Dermis blood vessel endothelial cell (primary cell): ENCODE measurements around the gene INSR. TPM values are rescaled to one million over a fixed set of nuclear protein-coding genes. Genes with fewer than 3 reads are reported as not detected.
A peak's percentile ranks its signal among the peaks of the same experiment; 100 is the strongest.

Experiments
- DNase-seq: peaks from one replicate; pipeline ENCODE4 v3.0.0; 2010
- total RNA-seq: library from RNA; depleted of rRNA; stranded (reverse); fragments of >200 nt; gene quantifications from 2 replicates; pipeline ENCODE4 v1.2.3, GENCODE V29; 2014

The INSR gene
- total RNA-seq, 1 donor from 2014 or later: 76.2 TPM

DNA sequence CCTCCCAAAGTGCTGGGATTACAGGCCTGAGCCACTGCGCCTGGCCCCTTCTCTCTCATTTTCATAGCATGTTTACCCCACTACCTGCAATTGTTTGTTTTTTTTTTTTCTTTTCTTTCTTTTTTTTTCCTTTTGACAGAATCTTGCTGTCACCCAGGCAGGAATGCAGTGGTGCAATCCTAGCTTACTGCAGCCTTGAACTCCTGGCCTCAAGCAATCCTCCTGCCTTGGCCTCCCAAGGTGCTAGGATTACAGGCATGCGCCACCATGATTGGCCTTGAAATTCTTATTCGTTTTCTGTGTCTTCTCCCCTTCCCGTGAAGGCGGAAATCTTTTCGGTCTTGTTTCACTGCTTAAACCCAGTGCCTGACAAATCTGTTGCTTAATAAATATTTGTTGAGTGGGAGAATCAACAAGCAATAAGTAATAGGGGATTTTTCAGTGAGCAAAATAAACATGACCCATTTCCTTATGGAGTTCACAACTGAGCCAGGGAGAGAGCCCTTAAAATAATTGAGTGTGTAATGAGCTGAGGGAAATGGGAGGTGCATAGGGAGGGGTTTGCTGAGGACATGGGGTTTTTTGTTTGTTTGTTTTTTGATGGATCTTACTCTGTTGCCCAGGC, 1.8 kb upstream of the INSR start:
- no peak for DNase-seq

- peak; percentile 63 for DNase-seq
Measured at GRCh38 chr19:7294558-7295212, 471 bp upstream of the INSR start.

- peak; percentile 7 for DNase-seq
Measured at GRCh38 chr19:7292950-7293761, 1.1 kb downstream of the INSR start.

DNA sequence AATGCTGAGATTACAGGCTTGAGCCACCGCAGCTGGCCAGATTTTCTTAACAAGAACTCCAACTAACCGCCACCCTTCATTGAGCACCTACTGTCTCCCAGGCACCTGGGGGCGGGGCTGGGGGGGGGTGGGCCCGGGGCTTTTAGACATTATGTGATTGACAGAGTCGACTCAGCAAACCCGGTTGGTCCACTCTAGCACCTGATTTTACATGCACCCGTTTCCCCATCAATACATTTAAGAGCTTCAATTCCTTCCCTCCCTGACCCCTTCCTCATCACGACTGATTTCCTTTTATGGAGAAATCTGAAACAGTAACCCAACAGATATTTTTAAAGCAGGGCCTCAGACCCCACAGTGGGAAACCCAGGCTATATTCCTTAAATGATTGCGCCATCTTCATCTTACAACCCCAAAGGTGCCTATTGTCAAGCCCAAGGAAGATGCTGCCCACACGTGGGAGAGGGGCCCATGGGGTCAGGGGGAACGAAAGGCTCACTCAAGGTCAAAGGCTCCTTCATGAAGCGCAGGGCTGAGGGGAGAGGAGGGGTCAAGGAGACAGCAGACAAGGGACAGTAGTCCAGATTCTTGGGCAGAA, 1.8 kb downstream of the INSR start:
- no peak for DNase-seq

GRCh38 chr19:7288977-7289376, 5.2 kb downstream of the INSR start:
- DNase-seq: no peak

DNA sequence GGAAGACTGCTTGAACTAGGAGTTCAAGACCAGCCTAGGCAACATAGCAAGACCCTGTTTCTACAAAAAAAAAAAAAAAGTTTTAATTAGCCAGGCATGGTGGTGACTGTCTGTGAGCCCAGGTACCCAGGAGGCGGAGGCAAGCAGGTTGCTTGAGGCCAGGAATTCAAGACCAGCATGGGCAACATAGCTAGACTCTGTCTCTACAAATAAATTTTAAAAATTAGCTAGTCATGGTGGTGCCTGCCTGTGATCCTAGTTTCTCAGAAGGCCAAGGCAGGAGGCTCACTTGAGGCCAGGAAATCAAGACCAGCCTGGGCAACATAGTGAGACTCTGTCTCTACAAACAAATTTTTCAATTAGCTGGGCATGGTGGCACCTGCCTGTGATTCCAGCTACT, 6.1 kb downstream of the INSR start:
- DNase-seq: no peak

- DNase-seq: no peak
Measured at GRCh38 chr19:7287722-7288121, 6.5 kb downstream of the INSR start.

DNA sequence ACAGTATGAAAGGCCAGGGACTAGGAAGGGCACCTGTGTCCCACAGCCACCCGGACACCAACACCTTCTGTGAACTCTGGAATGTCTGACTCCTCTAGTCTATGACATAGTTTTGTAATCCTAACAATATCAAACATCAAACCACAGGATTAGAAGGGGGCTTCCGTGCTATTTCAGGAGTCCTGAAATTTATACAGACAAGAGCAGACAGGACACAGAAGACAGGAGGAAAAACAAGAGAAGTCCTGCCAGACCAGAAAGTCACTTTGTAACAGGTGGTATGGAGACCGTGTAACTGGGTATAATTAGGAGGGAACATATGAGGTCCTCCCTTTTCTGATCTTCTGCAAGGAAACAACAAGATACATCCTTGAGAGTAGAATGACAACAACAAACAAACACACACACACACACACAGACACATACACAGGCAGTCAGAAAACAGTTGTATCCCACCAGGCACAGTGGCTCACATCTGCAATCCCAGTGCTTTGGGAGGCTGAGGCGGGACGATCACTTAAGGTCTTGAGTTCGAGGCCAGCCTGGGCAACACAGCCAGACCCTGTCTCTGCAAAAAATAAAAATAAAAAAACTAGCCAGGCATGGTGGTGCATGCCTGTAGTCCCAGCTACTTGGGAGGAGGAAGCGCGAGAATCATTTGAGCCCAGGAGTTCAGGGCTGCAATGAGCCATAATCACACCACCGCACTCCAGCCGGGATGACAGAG, 13.1 kb downstream of the INSR start:
- no peak for DNase-seq

DNA sequence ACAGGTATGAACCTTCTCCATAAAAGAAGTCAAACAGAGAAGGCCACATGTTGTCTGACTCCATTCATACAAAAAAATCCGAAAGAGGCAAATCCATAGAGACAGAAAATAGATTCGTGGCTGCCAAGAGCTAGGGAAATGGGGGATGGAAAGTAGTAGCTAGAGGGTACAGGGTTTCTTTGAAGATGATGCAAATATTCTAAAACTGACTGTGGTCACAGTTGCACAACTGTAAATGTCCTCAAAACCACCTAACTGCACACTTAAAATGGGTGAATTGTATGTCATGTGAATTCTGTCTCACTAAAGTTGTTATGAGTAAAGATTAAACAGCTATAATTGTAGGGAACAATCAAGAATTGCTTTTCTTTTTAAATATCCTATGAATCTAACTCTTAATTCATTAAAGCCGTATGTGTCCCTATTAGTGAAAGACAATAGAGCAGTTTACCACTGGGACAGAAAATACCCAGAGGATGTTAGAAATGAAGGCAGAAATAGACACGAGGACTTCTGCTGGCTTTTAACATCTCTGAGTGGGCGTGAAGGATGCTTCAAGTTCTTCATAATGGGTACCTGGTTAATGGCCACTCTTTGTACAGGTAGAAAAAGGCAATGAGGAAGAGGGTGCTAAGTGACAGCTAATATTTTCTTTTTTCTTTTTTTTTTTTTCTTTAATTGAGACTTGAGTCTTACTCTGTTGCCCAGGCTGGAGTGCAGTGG, 21.2 kb downstream of the INSR start:
- DNase-seq: no peak

GRCh38 chr19:7268705-7269098, 25.5 kb downstream of the INSR start:
- DNase-seq: no peak

DNA sequence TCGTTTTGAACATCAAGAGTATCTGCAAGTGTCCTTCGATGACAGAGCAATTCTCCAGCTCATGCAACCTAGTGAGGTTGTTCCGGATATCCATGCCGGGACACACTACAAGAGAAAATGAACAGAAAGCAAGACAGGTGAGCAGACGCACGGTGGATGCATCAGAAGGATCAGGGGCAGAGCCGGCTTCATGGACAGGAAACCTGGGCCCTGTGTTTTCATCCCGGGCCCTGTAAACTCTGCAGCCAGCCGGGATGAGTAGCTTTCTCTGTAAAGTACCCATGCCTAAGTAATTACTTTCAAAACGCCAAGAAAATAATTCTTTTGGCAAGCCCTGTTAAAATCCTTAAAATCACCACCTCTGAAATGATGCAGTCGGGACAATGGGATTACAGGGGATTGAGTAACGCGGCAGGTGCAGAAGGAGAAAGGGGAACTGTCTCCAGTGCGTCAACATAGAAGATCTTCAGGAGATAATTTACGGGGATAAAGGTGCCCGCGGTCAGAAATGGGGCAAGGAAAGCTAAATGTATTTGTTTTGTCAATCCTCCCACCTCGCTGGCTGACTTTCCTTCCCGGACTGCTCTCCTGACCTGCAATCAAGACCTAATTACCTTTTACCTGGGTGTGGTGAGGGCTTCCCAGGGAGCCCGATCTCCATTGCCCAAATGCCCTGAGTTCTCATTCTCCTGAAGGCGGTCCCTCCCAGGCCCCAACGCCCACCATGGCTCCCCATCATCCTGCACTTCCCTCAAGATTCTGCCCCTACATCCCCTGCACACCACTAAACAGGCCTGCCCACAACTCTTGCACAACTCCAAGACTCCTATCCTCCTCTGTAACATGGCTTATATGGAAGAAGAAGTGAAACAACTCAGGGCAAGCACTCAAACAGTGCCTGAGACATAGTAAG, 26.2 kb downstream of the INSR start:
- no peak for DNase-seq

DNA sequence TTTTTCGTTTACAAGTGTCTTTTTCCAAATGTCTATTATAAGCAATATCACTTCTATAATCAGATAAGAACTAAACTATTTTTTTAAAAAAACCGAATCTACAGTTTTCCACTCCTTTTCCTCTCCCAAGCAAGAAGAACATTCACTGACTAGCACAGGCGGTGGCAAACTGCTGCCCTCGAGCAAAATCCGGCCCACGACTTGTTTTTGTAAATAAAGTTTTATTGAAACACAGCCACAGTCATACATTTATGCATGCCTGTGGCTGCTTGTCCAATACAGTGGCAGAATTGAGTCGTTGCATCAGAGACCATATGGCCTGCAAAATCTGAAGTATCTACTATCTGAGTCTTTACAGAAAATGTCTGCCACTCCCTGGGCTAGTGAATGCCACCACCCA, 27.4 kb downstream of the INSR start:
- DNase-seq: no peak

GRCh38 chr19:7265963-7266362, 28.3 kb downstream of the INSR start:
- DNase-seq: no peak

- DNase-seq: no peak
Measured at GRCh38 chr19:7264858-7265257, 29.4 kb downstream of the INSR start.

DNA sequence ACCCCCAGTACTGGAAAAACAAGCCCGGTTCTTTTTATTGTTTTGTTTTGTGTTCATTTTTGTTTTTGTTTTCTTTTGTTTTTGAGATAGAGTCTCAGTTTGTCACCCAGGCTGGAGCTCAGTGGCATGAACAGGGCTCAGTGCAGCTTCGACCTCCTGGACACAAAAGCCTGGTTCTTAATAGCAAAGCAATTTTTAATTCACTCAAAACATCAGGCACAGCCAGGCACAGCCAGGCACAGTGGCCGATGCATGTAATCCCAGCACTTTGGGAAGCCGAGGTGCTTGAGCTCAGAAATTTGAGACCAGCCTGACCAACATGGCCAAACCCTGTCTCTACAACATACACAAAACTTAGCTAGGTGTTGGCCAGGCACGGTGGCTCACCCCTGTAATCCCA, 30.7 kb downstream of the INSR start:
- DNase-seq: no peak

DNA sequence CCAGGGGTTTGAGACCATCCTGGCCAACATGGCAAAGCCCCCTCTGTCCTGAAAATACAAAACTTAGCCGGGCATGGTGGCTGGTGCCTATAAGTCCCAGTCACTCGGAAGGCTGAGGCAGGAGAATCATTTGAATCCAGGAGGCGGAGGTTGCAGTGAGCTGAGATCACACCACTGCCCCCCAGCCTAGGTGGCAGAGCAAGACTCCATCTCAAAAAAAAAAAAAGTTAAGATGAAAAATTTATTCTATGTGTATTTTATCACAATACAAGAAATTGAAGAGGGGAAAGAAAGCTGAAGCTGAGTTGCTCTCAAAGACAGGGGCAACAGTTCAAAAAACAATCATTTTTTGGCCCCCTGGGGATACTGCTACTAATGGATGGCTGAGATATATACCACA, 31.1 kb downstream of the INSR start:
- DNase-seq: no peak

DNA sequence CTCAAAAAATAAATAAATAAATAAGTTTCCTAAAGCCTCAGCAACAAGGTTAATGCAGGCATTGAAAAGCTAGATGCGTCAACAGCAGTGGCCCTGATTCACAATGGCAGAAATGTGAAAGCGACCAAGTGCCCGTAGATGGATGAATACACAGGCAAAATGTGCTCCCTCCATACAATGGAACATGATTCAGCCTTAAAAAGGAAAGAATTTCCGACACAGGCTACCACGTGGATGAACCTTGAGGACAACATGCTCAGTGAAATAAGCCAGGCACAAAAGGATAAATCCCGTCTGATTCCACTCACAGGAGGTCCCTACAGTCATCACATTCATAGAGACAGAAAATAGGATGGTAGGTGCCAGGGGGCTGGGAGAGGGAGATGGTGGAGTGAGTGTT, 31.7 kb downstream of the INSR start:
- DNase-seq: no peak

DNA sequence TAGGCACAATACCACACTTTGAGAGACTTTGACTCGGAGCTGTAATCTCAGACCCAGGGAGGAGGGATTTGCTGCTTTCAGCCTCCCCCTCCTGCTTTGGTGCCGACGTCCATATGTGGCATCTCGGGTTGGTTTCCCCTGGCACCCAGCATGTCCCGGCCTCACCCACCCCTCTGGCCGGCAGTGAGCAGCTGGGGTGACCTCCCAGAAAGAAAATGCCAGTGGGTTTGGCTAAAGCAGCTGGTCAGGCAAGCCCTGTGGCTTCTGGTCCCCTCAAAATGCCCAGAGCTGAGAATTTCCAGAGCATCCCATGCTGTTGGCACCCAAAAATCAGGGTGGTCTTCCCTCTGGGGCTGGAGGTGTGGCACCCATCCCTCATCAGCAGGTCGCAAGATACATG, 34.1 kb downstream of the INSR start:
- no peak for DNase-seq

- DNase-seq: no peak
Measured at GRCh38 chr19:7258840-7259395, 35.3 kb downstream of the INSR start.

DNA sequence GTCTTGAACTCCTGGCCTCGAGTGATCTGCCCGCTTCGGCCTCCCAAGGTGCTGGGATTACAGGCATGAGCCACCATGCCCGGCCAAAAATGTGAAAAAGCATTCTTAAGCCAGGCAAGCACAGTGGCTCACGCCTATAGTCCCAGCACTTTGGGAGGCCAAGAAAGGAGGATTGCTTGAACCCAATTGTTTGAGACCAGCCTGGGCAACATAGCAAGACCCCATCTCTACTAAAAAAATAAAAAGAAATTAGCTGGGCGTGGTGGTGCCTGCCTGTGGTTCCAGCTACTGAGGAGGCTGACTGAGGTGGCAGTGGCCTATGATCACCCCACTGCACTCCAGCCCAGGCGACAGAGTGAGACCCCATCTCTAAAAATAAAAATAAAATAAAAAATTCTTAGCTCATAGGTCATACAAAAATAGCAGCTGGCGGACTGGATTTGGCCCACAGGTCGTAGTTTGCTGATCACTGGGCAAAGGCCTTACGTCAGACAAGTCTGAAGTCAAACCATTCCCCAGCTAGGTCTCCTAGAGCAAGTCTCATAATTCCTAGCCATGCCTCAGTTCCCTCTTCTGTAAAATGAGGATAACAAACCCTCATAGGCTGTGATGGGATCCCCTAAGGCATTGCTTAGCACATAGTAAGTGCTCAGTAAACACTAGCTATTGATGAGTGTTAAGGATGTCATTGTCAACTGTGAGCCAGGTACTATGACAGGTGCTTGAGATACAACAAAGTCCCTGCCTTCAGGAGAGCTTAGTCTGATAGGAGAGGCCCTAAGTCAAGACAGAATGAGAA, 36.0 kb downstream of the INSR start:
- no peak for DNase-seq
